ENCODE results near the gene L3MBTL4. TPM values are rescaled to one million over a fixed set of nuclear protein-coding genes. Genes with fewer than 3 reads are reported as not detected.

The L3MBTL4 gene
- total RNA-seq, 1 experiment from 2014 or later, result not detected

DNA sequence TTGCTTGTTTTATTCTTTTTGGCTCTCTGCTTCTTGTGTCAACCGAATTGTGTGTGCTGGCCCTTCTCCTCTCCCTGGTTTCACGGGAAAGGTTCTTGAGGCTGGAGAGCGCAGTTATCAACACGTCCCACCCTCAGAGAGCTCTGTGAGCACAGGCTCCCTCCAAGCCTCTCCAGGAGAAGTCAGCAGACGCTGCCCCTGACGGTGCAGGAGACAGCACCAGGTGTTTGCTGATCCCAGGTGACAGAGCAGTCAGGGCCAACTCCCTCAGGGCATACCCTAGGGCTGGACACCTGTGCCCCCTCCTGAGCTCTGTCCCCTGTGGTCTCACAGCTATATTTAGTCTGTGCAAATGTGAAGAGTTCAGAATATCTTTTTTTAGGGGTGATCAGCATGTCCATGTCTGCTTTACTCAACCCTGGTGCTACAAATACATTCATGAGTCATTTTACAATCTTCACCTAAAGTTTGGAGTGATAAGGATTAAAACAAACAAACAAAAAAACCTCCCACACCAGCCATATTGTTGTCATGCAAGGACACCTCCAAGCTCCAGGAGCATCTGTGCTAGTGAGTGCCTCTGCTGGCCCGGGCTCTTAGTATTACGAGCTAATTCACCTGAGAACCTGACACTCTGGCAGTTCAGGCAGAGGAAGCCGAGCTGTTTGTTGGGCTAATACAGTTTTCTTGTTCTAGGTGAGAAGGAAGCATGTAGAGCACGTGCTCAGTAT, 453.4 kb downstream of the L3MBTL4 start:
- Histone ChIP-seq H3K27ac (ENCODE audit: low read depth, low read length) (no peak overlapping the region), H4K20me1 (ENCODE audit: insufficient read depth) (no peaks in the 10 kb centered on the region), H3K27me3 (ENCODE audit: insufficient read depth, low read length) (no peaks in the 10 kb centered on the region), H3K4me1 (ENCODE audit: control insufficient read depth in 1 of 2, insufficient read depth in 2 of 2, low read length in 2 of 2) (no peaks in the 10 kb centered on the region), H3K9me2 (ENCODE audit: insufficient read depth) (no peaks in the 10 kb centered on the region), H3K4me3 (replicated peaks in 1 of 2; ENCODE audit: low read depth in 1 of 2, low read length in 2 of 2) (no peak overlapping the region), H3K4me2 (ENCODE audit: low read length) (no peak overlapping the region), H2AFZ (ENCODE audit: low read depth, low read length, poor library complexity, severe bottlenecking) (no peak overlapping the region), H3K9me3 (ENCODE audit: control insufficient read depth in 1 of 2, insufficient read depth in 1 of 2, low read depth in 1 of 2, low read length in 2 of 2) (peaks cover 11 to 28% of the 10 kb centered on the region in 2 experiments; a peak in 2 of 4 replicates), H3K9ac (ENCODE audit: low read length) (no peak overlapping the region), H3K36me3 (ENCODE audit: control insufficient read depth in 1 of 2, insufficient read depth in 2 of 2, low read length in 2 of 2) (no peaks in the 10 kb centered on the region), H3K79me2 (ENCODE audit: insufficient read depth, low read length) (no peaks in the 10 kb centered on the region)
- no TSS peak for BruUV-seq (replicated peaks)
- ChIA-PET CTCF (no interaction called here), RAD21 (ENCODE audit: low non-redundant PET in 1 of 2, low total read pairs in 2 of 2, uncharacterized antibody in 2 of 2, unreplicated experiment in 2 of 2) (no interaction called here), POLR2A (no interaction called here)
- TF ChIP-seq POLR2AphosphoS5 (IDR thresholded peaks at IDR 0.05; ENCODE audit: low read depth, low read length) (no peak), CEBPB (IDR thresholded peaks at IDR 0.05; ENCODE audit: low read depth) (no peak), SP1 (IDR thresholded peaks at IDR 0.05; ENCODE audit: low read depth) (no peak), ELF1 (IDR thresholded peaks at IDR 0.05; ENCODE audit: borderline replicate concordance, low read depth) (no peak)
- TF ChIP-seq, protein P1, sequence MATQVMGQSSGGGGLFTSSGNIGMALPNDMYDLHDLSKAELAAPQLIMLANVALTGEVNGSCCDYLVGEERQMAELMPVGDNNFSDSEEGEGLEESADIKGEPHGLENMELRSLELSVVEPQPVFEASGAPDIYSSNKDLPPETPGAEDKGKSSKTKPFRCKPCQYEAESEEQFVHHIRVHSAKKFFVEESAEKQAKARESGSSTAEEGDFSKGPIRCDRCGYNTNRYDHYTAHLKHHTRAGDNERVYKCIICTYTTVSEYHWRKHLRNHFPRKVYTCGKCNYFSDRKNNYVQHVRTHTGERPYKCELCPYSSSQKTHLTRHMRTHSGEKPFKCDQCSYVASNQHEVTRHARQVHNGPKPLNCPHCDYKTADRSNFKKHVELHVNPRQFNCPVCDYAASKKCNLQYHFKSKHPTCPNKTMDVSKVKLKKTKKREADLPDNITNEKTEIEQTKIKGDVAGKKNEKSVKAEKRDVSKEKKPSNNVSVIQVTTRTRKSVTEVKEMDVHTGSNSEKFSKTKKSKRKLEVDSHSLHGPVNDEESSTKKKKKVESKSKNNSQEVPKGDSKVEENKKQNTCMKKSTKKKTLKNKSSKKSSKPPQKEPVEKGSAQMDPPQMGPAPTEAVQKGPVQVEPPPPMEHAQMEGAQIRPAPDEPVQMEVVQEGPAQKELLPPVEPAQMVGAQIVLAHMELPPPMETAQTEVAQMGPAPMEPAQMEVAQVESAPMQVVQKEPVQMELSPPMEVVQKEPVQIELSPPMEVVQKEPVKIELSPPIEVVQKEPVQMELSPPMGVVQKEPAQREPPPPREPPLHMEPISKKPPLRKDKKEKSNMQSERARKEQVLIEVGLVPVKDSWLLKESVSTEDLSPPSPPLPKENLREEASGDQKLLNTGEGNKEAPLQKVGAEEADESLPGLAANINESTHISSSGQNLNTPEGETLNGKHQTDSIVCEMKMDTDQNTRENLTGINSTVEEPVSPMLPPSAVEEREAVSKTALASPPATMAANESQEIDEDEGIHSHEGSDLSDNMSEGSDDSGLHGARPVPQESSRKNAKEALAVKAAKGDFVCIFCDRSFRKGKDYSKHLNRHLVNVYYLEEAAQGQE (IDR thresholded peaks at IDR 0.05; ENCODE audit: low read depth), result no peak
- TF ChIP-seq, protein P2, sequence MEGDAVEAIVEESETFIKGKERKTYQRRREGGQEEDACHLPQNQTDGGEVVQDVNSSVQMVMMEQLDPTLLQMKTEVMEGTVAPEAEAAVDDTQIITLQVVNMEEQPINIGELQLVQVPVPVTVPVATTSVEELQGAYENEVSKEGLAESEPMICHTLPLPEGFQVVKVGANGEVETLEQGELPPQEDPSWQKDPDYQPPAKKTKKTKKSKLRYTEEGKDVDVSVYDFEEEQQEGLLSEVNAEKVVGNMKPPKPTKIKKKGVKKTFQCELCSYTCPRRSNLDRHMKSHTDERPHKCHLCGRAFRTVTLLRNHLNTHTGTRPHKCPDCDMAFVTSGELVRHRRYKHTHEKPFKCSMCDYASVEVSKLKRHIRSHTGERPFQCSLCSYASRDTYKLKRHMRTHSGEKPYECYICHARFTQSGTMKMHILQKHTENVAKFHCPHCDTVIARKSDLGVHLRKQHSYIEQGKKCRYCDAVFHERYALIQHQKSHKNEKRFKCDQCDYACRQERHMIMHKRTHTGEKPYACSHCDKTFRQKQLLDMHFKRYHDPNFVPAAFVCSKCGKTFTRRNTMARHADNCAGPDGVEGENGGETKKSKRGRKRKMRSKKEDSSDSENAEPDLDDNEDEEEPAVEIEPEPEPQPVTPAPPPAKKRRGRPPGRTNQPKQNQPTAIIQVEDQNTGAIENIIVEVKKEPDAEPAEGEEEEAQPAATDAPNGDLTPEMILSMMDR (IDR thresholded peaks at IDR 0.05 in 2 of 3, conservative IDR thresholded peaks at IDR 0.05 in 1 of 3; ENCODE audit: borderline replicate concordance in 1 of 3, insufficient read depth in 1 of 3, low read depth in 2 of 3, low read length in 2 of 3), result no peak
- DNase-seq (ENCODE audit: low read depth, low spot score) (no peak), ATAC-seq (no peak)
- intact Hi-C loops (cut with micrococcal nuclease), result no loop called here
